HepG2 (cell line): ENCODE results near the gene PPP1R12C. TPM values are rescaled to one million over a fixed set of nuclear protein-coding genes. Genes with fewer than 3 reads are reported as not detected.

Experiments used
- CENPX ChIP-seq: sonication (generic); formaldehyde crosslinking; IDR thresholded peaks from 2 replicates; pipeline ENCODE4 v1.9.0; 2021; ENCODE audit warnings: mild to moderate bottlenecking, missing genetic modification reagents, moderate library complexity
- ELF3 ChIP-seq: IDR thresholded peaks from 2 replicates; pipeline ENCODE4 v1.6.1; 2016; ENCODE audit warnings: missing genetic modification reagents, missing compliant biosample characterization
- GMEB2 ChIP-seq: IDR thresholded peaks from 2 replicates; pipeline ENCODE4 v1.6.1; 2016; ENCODE audit warnings: missing biosample characterization, missing genetic modification reagents, low read depth
- GTF3A ChIP-seq: sonication (generic); formaldehyde crosslinking; conservative IDR thresholded peaks from 2 replicates; pipeline ENCODE4 v1.4.0; 2020; ENCODE audit warnings: mild to moderate bottlenecking, missing genetic modification reagents
- HNRNPUL1 ChIP-seq: fragments of 200-400 bp; formaldehyde crosslinking; IDR thresholded peaks from 2 replicates; pipeline ENCODE4 v1.6.1; 2017; ENCODE audit warnings: low read depth, mild to moderate bottlenecking, low read length, moderate library complexity
- HOXA7 ChIP-seq: sonication (generic); formaldehyde crosslinking; IDR thresholded peaks from 2 replicates; pipeline ENCODE4 v1.8.1; 2022; ENCODE audit warnings: mild to moderate bottlenecking, missing genetic modification reagents, moderate library complexity
- MATR3 ChIP-seq: sonication (generic); formaldehyde crosslinking; IDR thresholded peaks from 2 replicates; pipeline ENCODE4 v1.4.0; 2020; ENCODE audit warnings: missing genetic modification reagents
- NAIF1 ChIP-seq: sonication (generic); formaldehyde crosslinking; IDR thresholded peaks from 2 replicates; pipeline ENCODE4 v1.5.0; 2020; ENCODE audit warnings: mild to moderate bottlenecking, missing genetic modification reagents, borderline replicate concordance
- RBAK ChIP-seq: sonication (generic); formaldehyde crosslinking; IDR thresholded peaks from 2 replicates; pipeline ENCODE4 v1.5.1; 2020; ENCODE audit warnings: mild to moderate bottlenecking, missing genetic modification reagents
- REPIN1 ChIP-seq: sonication (generic); formaldehyde crosslinking; IDR thresholded peaks from 2 replicates; pipeline ENCODE4 v1.8.0; 2022; ENCODE audit warnings: missing genetic modification reagents, low read depth, mild to moderate bottlenecking, borderline replicate concordance
- SKI ChIP-seq: fragments of 450-650 bp; IDR thresholded peaks from one replicate; pipeline ENCODE4 v1.6.1; 2018; ENCODE audit warnings: mild to moderate bottlenecking; ENCODE audit not compliant: partially characterized antibody
- SMARCC2 ChIP-seq: fragments of 450-650 bp; IDR thresholded peaks from 2 replicates; pipeline ENCODE4 v1.6.1; 2017; ENCODE audit warnings: antibody characterized with exemption, mild to moderate bottlenecking
- ZBTB38 ChIP-seq: sonication (generic); formaldehyde crosslinking; IDR thresholded peaks from 2 replicates; pipeline ENCODE4 v1.5.1; 2020; ENCODE audit warnings: mild to moderate bottlenecking, missing genetic modification reagents
- ZFP36L2 ChIP-seq: sonication (generic); formaldehyde crosslinking; IDR thresholded peaks from 2 replicates; pipeline ENCODE4 v1.4.0; 2020; ENCODE audit warnings: missing genetic modification reagents
- ZNF343 ChIP-seq: sonication (generic); formaldehyde crosslinking; IDR thresholded peaks from 2 replicates; pipeline ENCODE4 v1.4.0; 2020; ENCODE audit warnings: mild to moderate bottlenecking, missing genetic modification reagents
- ZNF382 ChIP-seq: sonication (generic); formaldehyde crosslinking; IDR thresholded peaks from 2 replicates; pipeline ENCODE4 v1.5.0; 2020; ENCODE audit warnings: missing genetic modification reagents, mild to moderate bottlenecking, borderline replicate concordance
- ZNF431 ChIP-seq: sonication (generic); formaldehyde crosslinking; IDR thresholded peaks from 2 replicates; pipeline ENCODE4 v1.9.0; 2022; ENCODE audit warnings: missing genetic modification reagents, low read depth, mild to moderate bottlenecking, borderline replicate concordance
- ZNF564 ChIP-seq: sonication (generic); formaldehyde crosslinking; IDR thresholded peaks from 2 replicates; pipeline ENCODE4 v1.8.1; 2023; ENCODE audit warnings: mild to moderate bottlenecking, missing genetic modification reagents
- ZNF589 ChIP-seq: sonication (generic); formaldehyde crosslinking; conservative IDR thresholded peaks from 2 replicates; pipeline ENCODE4 v1.8.0; 2022; ENCODE audit warnings: mild to moderate bottlenecking, moderate library complexity, missing genetic modification reagents
- ZNF614 ChIP-seq: IDR thresholded peaks from 2 replicates; pipeline ENCODE4 v1.6.1; 2018; ENCODE audit warnings: missing biosample characterization, missing genetic modification reagents, inconsistent platforms, borderline replicate concordance
- ZNF687 ChIP-seq: sonication (generic); formaldehyde crosslinking; IDR thresholded peaks from 2 replicates; pipeline ENCODE4 v1.5.1; 2020; ENCODE audit warnings: mild to moderate bottlenecking, missing genetic modification reagents, moderate library complexity
- ZNF772 ChIP-seq: sonication (generic); formaldehyde crosslinking; IDR thresholded peaks from 2 replicates; pipeline ENCODE4 v1.5.0; 2020; ENCODE audit warnings: mild to moderate bottlenecking, missing genetic modification reagents
- ZNF790 ChIP-seq: sonication (generic); formaldehyde crosslinking; IDR thresholded peaks from 2 replicates; pipeline ENCODE4 v1.8.0; 2022; ENCODE audit warnings: missing genetic modification reagents, mild to moderate bottlenecking, borderline replicate concordance
- ZNF816 ChIP-seq: sonication (generic); formaldehyde crosslinking; IDR thresholded peaks from 2 replicates; pipeline ENCODE4 v1.8.0; 2022; ENCODE audit warnings: missing genetic modification reagents, mild to moderate bottlenecking, borderline replicate concordance
- polyA plus RNA-seq, 8 experiments: library from polyadenylated mRNA; depleted of rRNA in 3 of 8; stranded (reverse) in 7 of 8; unstranded in 1 of 8; fragments of >200 nt; fragmentation: Illumina TruSeq in 4 of 8; extraction: Trizol in 4 of 8; gene quantifications; 2 replicates each; pipeline versions ENCODE4 v1.2.1 to v1.2.3, GENCODE V29; 2011 to 2016; ENCODE audit warnings: low read depth in 4 of 8, missing spikeins in 1 of 8, mixed read lengths in 1 of 8; ENCODE audit not compliant: insufficient read depth in 1 of 8
- total RNA-seq, 5 experiments: library from RNA; depleted of rRNA; stranded (reverse); fragments of >200 nt; fragmentation: Illumina TruSeq; extraction: Trizol; gene quantifications; 2 replicates each; pipeline ENCODE4 v1.2.3, GENCODE V29; 2016; ENCODE audit warnings: low read depth in 1 of 5
- TF ChIP-seq, protein P1 (sequence below): sonication (generic); formaldehyde crosslinking; IDR thresholded peaks from 2 replicates; pipeline ENCODE4 v1.8.1; 2023; ENCODE audit warnings: mild to moderate bottlenecking, missing genetic modification reagents

Gene PPP1R12C
- total and polyA plus RNA-seq, 2 of the 13 experiments (the other 11 are each of a cell fraction or from before 2014, with no cell fraction given), result 29.7 to 30.3 TPM

DNA sequence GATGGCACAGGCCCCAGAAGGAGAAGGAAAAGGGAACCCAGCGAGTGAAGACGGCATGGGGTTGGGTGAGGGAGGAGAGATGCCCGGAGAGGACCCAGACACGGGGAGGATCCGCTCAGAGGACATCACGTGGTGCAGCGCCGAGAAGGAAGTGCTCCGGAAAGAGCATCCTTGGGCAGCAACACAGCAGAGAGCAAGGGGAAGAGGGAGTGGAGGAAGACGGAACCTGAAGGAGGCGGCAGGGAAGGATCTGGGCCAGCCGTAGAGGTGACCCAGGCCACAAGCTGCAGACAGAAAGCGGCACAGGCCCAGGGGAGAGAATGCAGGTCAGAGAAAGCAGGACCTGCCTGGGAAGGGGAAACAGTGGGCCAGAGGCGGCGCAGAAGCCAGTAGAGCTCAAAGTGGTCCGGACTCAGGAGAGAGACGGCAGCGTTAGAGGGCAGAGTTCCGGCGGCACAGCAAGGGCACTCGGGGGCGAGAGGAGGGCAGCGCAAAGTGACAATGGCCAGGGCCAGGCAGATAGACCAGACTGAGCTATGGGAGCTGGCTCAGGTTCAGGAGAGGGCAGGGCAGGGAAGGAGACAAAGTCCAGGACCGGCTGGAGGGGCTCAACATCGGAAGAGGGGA lies 1.1 kb downstream of the PPP1R12C start (continued):
- TF ChIP-seq ZNF687 (peak; percentile 79), ELF3 (no peak), CENPX (CRISPR knock-in tag) (no peak), ZNF564 (CRISPR knock-in tag) (no peak), SKI (no peak), ZBTB38 (CRISPR knock-in tag) (no peak), MATR3 (CRISPR knock-in tag) (no peak), NAIF1 (no peak), SMARCC2 (no peak), ZNF816 (CRISPR knock-in tag) (no peak), ZNF382 (CRISPR knock-in tag) (no peak), ZNF614 (CRISPR knock-in tag) (no peak), HOXA7 (CRISPR knock-in tag) (no peak), RBAK (CRISPR knock-in tag) (no peak), GTF3A (no peak), ZNF343 (CRISPR knock-in tag) (0 out of 2 replicates have a peak, but pooled peaks have one; percentile 34), ZNF431 (CRISPR knock-in tag) (no peak), ZNF772 (CRISPR knock-in tag) (no peak), ZNF790 (CRISPR knock-in tag) (no peak), ZNF589 (CRISPR knock-in tag) (no peak), ZFP36L2 (no peak), HNRNPUL1 (no peak), GMEB2 (CRISPR knock-in tag) (no peak), REPIN1 (CRISPR knock-in tag) (no peak)
- TF ChIP-seq, protein P1, sequence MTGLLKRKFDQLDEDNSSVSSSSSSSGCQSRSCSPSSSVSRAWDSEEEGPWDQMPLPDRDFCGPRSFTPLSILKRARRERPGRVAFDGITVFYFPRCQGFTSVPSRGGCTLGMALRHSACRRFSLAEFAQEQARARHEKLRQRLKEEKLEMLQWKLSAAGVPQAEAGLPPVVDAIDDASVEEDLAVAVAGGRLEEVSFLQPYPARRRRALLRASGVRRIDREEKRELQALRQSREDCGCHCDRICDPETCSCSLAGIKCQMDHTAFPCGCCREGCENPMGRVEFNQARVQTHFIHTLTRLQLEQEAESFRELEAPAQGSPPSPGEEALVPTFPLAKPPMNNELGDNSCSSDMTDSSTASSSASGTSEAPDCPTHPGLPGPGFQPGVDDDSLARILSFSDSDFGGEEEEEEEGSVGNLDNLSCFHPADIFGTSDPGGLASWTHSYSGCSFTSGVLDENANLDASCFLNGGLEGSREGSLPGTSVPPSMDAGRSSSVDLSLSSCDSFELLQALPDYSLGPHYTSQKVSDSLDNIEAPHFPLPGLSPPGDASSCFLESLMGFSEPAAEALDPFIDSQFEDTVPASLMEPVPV (CRISPR knock-in tag), result no peak
